GM12873 (cell line): ENCODE data around the gene PRKCA.

Experiments
- CTCF ChIP-seq: IDR thresholded peaks from 2 replicates; pipeline ENCODE4 v1.5.1; 2012; ENCODE audit warnings: low read depth, mild to moderate bottlenecking, moderate library complexity, low read length, control low read depth; ENCODE audit not compliant: insufficient read depth; ENCODE audit errors: missing control alignments

PRKCA gene

DNA sequence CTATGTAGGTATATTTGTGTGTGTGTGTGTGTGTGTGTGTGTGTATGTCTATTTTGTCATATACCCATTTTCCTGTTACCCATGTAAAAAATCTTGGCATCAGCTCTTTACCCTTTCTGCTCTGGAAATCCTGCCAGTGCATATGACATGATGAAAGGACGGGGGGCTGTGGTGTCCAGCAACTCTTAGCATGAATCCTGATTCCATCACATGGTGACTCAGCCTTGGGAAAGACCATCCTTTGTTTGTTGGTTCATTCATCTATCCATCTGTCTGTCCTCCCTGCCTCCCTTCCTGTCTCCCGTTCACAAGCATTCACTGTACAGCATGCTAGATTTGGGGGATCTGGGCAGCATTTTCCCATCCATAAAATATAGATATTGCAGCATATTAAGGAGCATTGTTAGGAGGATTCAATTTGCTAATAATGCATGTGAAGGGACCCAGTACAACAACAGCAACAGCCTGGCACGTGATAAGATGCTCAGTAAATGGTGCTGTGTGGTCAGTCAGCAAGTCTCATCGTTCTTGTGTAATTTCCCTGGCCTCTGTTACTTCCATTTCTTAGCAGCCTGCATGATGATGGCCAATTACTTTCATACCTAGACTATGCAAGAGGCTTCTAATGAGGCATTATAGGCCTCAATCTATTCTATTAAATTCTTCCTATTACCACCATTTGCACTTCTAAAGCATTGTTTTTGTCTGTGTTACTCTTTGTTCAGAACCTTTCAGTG lies 191.0 kb downstream of the PRKCA start:
- TF ChIP-seq CTCF: no peak

DNA sequence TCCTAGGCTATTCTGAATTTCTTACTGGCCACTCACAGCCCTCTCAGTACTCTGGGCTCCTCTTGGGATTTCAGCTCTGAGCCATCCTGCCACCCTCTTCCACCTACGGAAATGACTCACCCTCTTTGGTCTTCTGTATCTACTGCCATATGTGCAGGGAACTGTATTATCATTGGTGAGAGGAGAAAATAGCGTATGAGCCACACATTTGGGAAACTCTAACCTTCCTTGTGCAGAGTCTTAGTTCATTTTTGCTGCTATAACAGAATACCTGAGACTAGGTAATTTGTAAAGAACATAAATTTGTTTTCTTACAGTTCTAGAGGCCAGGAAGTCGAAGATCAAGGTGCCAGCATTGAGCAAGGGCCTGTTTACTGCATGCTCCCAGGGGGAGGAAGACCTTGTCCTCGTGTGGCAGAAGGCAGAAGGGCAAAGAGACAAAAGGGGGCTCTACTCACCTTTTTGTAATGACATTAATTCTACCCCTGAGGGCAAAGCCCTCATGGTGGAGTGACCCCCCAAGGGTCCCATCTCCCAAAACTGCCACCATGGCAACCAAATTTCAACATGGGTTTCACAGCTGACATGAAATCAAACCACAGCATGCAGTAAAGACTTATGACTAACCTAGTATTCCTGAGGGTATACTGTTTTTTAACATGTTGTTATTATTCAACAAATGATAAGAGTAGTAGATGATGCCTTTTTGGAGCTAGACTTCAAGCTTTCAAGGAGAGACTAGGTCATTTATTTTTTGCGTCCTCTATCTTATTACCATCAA lies 191.8 kb downstream of the PRKCA start:
- no peak for TF ChIP-seq CTCF

DNA sequence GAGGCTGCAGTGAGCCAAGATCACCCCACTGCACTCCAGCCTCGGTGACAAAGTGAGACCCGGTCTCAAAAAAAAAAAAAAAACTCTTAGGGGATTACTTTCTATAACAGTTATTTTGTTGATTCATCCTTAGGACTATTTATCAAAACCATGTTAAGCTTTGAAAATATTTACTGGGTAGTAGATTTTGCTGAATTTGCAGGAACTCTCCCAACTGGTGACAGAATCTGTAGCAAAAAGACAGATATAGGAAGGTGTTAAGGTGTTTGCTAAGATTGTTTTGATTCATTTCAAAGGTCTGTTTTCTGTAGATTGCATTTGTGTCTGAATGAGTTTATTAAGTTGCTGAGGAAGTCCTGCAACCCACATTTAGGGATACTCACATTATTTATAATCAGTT lies 192.6 kb downstream of the PRKCA start:
- TF ChIP-seq CTCF: no peak

DNA sequence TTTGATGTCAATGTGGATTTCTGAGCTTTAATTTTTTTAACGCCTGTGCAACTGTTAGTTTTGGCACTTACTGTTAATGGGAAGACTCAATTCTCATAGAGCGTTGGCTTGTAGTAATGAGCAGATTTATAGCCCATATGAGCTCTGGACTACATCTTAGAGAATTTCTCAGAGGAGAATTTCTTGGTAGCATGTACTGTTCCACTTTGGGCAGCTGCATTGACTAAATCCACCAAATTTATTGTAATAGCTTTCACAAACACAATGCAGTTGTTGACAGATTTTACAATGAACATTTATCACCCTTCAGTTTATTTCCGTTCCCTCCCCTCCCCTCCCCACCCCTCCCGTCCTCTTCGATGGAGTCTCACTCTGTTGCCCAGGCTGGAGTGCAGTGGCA lies 193.9 kb downstream of the PRKCA start:
- TF ChIP-seq CTCF: no peak

GRCh38 chr17:66498580-66498979 lies 196.2 kb downstream of the PRKCA start:
- TF ChIP-seq CTCF: no peak

- TF ChIP-seq CTCF: no peak
Measured at GRCh38 chr17:66506641-66507040, 204.2 kb downstream of the PRKCA start.

DNA sequence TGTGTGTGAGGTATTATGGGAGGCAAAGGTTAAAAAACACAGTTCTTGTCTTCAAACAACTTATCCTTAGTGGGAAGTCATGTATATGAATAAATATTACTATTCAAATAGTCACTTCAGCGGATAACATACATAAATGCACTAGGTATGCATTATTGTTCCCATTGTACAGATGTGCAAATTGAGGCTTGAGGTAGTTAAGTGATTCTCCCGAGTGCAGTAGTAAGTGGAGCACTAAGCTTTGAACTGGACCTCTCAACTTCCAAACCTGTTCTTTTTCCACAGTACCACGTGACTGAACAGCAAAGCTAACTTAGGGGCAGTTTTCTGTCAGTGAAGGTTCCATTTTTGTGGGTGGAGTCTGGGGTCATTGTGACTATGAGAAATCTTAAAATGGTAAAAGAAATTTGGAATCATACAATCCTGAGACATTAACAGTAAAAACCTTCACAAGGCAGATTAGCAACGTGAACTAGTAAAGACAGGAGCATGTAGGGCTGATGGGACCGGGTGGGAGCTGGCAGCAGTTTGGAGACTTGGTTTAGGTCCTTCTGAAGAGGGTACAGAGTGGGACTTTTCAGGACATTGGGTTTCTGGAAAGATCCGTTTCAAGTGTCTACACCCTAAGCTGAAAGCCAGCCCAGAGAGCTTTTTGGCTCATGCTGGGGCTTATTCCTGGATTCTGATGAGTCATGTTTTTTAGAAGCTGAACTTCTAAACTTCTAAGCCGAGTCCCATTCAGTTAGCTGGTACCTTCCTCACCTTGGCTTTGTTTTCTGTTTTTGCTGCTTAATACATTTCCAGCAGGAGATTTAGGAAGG lies 204.9 kb downstream of the PRKCA start:
- no peak for TF ChIP-seq CTCF
